Glomerular endothelial cell (primary cell): ENCODE results near the gene KRTAP5-6. TPM values are rescaled to one million over a fixed set of nuclear protein-coding genes. Genes with fewer than 3 reads are reported as not detected.

Experiments used
- DNase-seq: peaks from one replicate; pipeline ENCODE4 v3.0.0-alpha.2; 2011; ENCODE audit warnings: low read depth, low spot score; ENCODE audit errors: extremely low read depth
- total RNA-seq: library from RNA; depleted of rRNA; stranded (reverse); fragments of >200 nt; gene quantifications from 2 replicates; pipeline ENCODE4 v1.2.3, GENCODE V29; 2015

The KRTAP5-6 gene
- not detected in 2 replicates for total RNA-seq

DNA sequence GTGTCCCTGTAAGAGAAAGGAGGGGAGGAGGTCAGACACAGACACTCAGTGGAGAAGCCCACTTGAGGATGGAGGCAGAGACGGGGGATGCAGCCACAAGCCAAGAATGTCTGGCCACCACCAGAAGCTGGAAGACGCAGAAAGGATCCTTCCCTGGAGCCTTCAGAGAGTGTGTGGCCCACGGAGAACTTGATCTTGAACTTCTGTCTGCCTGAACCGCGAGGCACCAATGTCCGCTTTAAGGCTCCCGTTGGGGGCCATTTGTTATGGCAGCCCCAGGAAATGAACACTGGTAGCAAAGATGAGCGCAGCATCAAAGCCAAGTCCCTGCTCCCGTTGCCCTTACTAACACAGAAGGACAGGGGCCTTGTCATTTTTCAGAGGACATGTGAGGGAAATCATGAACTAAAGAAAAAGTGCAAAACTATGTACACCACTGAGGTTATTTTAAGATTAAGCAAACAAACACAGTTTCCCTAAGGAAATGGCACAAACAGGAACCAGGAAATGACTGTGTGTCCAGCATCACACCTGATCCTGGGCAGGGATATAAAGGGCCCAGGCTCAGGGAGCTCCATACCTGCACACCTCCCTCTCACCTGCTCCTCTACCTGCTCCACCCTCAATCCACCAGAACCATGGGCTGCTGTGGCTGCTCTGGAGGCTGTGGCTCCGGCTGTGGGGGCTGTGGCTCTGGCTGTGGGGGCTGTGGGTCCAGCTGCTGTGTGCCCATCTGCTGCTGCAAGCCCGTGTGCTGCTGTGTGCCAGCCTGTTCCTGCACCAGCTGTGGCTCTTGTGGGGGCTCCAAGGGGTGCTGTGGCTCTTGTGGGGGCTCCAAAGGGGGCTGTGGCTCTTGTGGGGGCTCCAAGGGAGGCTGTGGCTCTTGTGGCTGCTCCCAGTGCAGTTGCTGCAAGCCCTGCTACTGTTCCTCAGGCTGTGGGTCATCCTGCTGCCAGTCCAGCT, at the start of gene KRTAP5-6:
KRTAP5-6 (plus strand) TSS at position 588 of the 963 bp plus-strand sequence; CDS start at position 639, 51 bp downstream.
- no peak for DNase-seq

DNA sequence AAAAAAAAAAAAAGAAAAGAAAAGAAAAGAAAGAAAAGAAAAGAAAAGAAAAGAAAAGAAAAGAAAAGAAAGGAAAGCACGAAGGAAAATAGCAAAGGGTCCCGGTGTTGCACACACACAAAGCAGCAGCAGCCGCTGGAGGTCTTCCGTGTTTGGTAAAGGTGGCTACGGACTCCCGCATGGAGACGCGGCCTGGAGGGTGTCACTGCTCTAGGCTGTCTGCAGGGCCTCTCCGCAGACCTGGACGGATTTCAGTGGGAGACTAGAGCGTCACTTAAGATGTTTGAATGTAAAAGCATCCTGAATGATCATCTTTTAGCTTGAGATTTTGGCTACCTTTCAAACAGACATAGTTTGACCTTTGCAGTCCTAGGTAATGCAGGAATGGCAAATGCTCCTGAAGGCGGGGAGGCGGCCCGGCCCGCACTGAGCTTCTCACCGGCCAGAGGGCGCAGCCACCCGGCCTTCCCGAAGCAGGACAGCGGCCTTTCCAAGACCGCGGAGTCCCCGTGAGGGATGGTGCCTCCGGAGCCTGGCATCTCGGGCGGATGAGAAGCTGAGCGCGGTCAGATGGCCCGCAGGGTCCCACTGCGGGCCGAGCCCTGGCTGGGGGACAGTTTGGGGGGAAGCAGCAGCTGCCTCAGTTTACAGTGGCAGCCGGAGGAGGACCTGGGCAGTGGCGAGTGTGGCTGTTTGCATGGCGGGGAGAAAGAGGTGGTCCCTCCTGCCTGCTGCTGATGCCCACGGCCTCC, 48.9 kb upstream of the KRTAP5-6 start:
- no peak for DNase-seq

DNA sequence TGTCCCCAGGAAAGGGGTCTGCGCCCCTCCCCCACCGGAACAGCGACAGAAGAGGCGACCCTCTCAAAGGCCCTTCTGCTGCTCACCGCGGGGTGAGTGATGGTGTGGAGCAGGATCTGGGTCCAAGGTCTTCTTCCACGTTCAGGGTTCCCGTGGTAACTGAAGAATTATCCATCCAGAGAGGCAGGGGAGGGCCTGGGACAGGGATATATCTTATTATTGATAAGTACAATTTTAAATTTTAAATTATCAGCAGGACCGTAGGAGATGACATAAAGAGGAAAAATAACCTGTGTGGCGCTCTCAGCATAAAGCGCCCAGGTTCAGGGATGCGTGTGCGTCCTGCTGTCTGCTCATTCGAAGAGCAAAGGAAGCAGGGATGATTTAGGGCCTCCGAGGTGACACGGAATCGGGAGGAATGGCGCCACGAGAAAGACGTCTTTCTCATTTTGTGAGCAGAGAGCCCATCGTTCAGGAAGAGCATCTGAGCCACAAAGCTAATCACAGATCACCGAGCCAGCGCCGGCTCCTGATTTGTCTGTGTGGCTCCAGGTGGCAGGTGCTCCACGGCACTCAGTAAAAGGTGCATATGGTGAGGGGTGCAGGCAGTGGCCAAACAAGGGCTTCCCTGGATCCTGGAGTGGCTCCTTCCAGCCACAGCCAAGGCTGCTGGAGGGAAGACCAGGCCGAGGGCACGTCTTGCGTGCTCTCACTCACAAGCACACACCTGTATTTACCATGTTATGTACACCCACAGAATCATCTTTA, 48.2 kb upstream of the KRTAP5-6 start:
- no peak for DNase-seq

DNA sequence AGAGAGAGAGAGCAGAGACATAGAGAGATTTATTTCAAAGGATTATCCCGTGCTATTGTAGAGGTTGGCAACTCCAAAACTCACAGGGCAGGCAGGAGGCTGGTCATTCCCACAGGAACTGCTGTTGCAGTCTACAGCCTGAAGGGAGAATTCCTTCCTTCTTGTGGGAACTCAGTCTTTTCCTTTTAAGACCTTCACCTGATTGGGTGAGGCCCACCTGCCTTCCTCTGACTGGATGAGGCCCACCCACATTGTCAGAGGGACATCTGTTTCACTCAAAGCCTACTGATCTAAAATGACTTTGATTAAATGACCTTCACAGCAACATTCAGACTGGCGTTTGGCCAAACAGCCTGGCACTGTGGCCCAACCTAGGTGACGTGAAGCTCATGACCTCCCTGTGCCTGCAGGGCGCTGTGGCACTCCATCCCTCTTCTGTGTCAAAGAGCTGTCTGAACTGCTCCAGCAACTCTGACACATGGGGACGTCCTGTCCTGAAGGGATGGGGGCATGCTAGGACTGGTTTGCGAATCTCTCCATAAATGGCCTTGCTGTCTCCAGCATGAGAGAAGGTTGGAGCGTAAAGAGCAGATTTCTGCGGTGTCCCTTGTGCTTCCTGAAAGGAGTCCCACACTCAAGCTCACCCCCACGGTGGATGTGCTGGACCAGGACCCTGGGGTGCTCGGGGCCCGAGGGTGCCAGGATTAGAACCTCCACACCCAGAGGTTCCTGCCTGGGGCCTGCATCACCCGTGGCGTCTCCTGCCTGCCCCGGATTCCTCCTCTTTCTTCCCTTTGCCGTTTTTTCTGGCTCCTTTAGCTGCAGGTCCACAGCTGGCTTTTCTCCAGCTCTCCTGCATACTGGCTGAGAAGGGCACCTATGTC, 46.7 kb upstream of the KRTAP5-6 start:
- no peak for DNase-seq

DNA sequence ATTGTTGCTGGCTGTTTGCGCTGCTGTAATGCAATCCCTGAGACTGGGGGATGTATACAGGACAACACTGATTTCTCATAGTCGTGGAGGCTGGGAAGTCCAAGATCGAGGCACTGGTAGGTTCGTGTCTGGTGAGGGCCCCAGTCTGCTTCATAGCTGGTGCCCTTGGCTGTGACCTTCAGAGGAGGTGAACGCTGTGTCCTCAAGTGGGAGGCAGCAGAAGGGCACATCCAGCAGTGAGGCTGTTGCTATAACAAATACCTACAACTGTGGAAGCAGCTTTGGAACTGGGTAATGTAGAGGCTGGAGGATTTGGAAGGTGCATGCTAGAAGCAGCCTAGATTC, 46.1 kb upstream of the KRTAP5-6 start:
- no peak for DNase-seq

- no peak for DNase-seq
Measured at GRCh38 chr11:1651411-1651980, 45.5 kb upstream of the KRTAP5-6 start.

DNA sequence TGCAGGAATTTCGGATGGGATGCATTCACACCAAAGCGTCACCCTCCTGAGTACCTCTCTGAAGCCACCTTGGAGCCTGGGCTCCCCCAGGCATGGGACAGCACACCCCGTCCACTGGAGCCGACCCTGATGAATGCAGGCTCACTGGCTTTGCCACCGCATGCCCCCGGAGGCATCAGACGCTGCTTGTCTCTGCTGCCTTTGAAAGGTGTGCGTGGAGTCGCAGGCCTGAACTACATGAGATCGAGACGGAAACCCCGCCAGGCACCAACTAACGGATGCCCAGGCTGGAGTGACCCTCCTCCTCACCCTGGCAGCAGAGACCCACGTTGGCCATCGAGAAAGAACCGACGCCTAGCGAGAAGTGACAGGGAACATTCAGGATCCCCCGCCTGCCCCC, 45.0 kb upstream of the KRTAP5-6 start:
- no peak for DNase-seq

- DNase-seq: no peak
Measured at GRCh38 chr11:1652442-1652770, 44.6 kb upstream of the KRTAP5-6 start.

- DNase-seq: no peak
Measured at GRCh38 chr11:1652771-1653540, 44.0 kb upstream of the KRTAP5-6 start.

GRCh38 chr11:1653541-1654387, 43.2 kb upstream of the KRTAP5-6 start:
- DNase-seq: no peak

GRCh38 chr11:1654388-1655167, 42.4 kb upstream of the KRTAP5-6 start:
- DNase-seq: no peak

DNA sequence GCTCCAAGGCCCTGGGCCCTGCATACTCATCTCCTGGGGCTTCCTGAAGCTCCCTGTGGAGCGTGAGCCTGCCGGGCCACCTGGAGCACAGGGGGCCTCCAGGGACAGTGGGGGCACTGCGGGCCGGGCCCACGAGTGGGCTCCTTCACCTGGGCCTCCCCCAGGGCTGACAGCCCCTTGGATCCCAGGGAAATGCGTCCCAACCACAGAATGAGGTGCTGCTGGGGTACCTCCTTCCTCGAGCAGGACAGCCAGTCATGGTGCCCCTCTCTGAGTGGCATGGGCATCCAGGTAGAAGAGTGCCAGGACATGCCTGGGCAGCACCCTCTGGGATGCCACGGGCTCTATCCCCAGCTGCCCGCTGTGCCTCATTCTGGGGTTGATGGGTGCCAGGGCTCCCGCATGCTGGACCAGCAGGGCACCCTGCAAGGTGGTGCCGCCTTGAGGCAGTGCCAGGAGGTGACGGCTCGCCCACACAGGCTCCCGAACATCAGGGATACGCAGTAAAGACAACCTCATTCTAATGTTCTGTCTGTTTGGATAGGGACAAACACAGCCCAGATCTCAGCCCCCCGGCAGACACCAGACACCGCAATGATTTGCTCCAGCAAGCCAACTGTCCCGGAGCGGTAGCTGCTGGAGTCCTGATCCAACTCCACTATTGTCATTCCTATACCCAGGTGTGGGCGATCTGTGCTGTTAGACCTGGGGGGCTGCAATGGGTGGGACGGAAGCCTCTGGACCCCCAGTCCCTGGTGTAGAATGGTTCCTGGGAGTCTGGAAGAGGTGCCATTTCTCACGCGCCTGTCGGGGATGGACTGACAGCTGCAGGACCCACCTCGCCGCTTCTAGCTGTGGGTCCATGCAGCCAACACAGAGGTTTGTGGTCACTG, 41.6 kb upstream of the KRTAP5-6 start:
- DNase-seq: no peak

DNA sequence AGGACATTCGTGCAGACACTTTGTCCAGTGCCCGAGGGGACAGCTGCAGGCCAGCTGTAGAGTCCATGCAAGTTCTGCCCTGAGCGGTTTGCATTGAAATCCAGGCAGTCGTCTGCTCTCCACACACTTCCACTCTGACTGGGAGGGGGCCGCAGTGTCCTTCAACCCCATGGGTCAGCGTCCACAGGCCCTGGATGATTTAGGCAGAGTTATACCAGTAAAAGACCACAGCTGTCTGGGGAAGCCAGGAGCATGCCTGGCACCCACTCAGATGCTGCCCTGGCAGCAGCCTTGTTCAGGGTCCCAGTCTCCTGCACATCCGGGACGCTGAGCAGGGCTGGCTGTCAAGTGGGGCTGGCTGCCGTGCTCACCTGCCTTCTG, 40.9 kb upstream of the KRTAP5-6 start:
- no peak for DNase-seq

DNA sequence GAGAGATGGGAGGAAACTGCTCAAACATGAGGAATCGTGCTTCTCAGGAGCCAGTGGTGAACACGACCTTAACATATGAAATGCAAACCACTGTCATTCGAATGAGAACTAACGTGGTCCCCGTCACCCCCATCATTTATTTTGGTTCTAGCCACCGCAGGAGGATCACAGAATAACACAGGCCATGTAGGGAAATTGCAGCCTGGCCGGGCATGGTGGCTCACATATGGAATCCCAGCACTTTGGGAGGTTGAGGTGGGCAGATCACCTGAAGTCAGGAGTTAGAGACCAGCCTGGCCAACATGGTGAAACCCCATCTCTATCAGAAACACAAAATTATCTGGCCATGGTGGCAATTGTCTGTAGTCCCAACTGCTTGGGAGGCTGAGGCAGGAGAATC, 40.3 kb upstream of the KRTAP5-6 start:
- no peak for DNase-seq

DNA sequence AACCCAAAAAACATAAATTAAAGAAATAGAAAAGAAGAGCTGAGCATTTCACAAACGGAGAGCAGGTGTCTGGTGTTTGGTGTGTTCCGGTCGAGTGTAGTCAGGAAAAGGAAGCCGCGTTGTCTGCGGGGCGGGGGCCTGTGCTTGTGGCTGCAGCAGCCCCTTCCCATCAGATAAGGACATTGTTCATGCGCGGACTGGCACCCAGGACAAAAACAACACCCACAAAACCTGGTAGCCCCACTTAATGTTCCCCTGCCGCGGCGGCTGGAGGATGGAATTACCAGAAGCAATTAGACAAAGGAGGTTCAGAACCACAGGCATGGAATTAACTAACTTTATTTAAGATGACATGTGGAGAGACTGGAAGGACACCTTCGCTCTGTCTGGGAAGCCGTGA, 37.5 kb upstream of the KRTAP5-6 start:
- DNase-seq: no peak

GRCh38 chr11:1660111-1660867, 36.7 kb upstream of the KRTAP5-6 start:
- DNase-seq: no peak
